ENCODE results near the gene MOSPD3.

DNA sequence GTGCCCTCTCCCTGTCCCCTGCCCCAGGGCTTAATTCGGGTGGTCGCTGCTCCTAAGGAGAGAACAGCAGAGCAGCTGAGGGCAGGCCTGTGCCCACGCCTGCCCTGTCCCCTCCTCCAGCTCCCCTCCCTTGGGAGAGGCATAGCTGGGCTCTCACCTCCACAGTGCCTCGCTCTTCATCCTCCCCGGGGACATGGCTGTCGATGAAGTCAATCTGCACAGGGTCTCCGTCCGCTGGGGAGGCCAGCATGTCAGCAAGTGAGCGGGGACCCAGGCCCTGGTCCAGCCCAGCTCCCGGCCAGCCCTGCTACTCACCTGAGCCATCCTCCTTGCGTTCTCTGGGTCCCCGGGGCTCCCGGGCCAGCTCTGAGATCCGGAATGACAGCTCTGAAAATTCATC lies 34.8 kb upstream of the MOSPD3 start:
- TF ChIP-seq SP1 (IDR thresholded peaks at IDR 0.05): no peak
- TF ChIP-seq FOXM1 (IDR thresholded peaks at IDR 0.05; ENCODE audit: borderline replicate concordance): no peak
- TF ChIP-seq SUZ12 (IDR thresholded peaks at IDR 0.05): no peak
- TF ChIP-seq BHLHE40 (IDR thresholded peaks at IDR 0.05; ENCODE audit: borderline replicate concordance): no peak
- no peak for TF ChIP-seq ZNF384 (IDR thresholded peaks at IDR 0.05)
- TF ChIP-seq NFRKB (IDR thresholded peaks at IDR 0.05): no peak
- no peak for TF ChIP-seq TARDBP (IDR thresholded peaks at IDR 0.05)
- TF ChIP-seq, protein P1, sequence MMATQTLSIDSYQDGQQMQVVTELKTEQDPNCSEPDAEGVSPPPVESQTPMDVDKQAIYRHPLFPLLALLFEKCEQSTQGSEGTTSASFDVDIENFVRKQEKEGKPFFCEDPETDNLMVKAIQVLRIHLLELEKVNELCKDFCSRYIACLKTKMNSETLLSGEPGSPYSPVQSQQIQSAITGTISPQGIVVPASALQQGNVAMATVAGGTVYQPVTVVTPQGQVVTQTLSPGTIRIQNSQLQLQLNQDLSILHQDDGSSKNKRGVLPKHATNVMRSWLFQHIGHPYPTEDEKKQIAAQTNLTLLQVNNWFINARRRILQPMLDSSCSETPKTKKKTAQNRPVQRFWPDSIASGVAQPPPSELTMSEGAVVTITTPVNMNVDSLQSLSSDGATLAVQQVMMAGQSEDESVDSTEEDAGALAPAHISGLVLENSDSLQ (IDR thresholded peaks at IDR 0.05): no peak
- TF ChIP-seq FOXK2 (IDR thresholded peaks at IDR 0.05): no peak
- no peak for TF ChIP-seq HDGF (IDR thresholded peaks at IDR 0.05; ENCODE audit: borderline replicate concordance)
- no peak for TF ChIP-seq FOXA1 (IDR thresholded peaks at IDR 0.05)
- TF ChIP-seq LEF1 (IDR thresholded peaks at IDR 0.05; ENCODE audit: borderline replicate concordance): no peak
- no peak for TF ChIP-seq ELF4 (IDR thresholded peaks at IDR 0.05)
- TF ChIP-seq ARNT (IDR thresholded peaks at IDR 0.05): no peak

All from HEK293T (cell line).